H1 (cell line): Measurements from ENCODE around the gene FBLN2. TPM values are rescaled to one million over a fixed set of nuclear protein-coding genes. Genes with fewer than 3 reads are reported as not detected.
A peak's percentile ranks its signal among the peaks of the same experiment; 100 is the strongest.

Source experiments
- CTCF ChIA-PET: fragments of 300-600 bp; sonication (Branson Sonifier 250); formaldehyde crosslinking; loops from one replicate; lab custom pipeline; 2021; ENCODE audit not compliant: partially characterized antibody; lab: Charles Lee
- POLR2A ChIA-PET: fragments of 300-600 bp; sonication (Branson Sonifier 250); formaldehyde crosslinking; loops from one replicate; lab custom pipeline; 2021; ENCODE audit warnings: inconsistent platforms; ENCODE audit not compliant: partially characterized antibody; lab: Charles Lee
- DNase-seq, 2 experiments: peaks; one replicate each; pipeline versions ENCODE4 v3.0.0 to v3.0.0-alpha.2; 2010 to 2022; ENCODE audit warnings: low spot score in 2 of 2, low read depth in 1 of 2, mixed read lengths in 1 of 2
- FAIRE-seq: peaks from 2 replicates; lab custom pipeline; 2011; peaks lifted over from hg19 to GRCh38; lab: Jason Lieb, UNC
- H2AFZ ChIP-seq: 2 replicates; pipeline ENCODE4 v1.8.1; 2012; ENCODE audit warnings: low read length, inconsistent platforms
- H2AK5ac ChIP-seq: 2 replicates; pipeline ENCODE4 v1.6.1; 2013; ENCODE audit warnings: low read depth, low read length
- H2BK120ac ChIP-seq: replicated peaks from 2 replicates; pipeline ENCODE3; 2013; ENCODE audit warnings: low read depth, low read length, inconsistent platforms
- H2BK12ac ChIP-seq: 2 replicates; pipeline ENCODE4 v1.6.1; 2013; ENCODE audit warnings: low read depth, low read length
- H2BK15ac ChIP-seq: 2 replicates; pipeline ENCODE4 v1.6.1; 2013; ENCODE audit warnings: low read length
- H2BK20ac ChIP-seq: 2 replicates; pipeline ENCODE4 v1.6.1; 2013; ENCODE audit warnings: low read length
- H2BK5ac ChIP-seq: 2 replicates; pipeline ENCODE4 v1.6.1; 2013; ENCODE audit warnings: low read depth, low read length
- H3K14ac ChIP-seq: 2 replicates; pipeline ENCODE4 v1.6.1; 2013; ENCODE audit warnings: inconsistent platforms; ENCODE audit not compliant: insufficient read length
- H3K18ac ChIP-seq: 2 replicates; pipeline ENCODE4 v1.6.1; 2013; ENCODE audit warnings: low read length; ENCODE audit errors: extremely low read depth
- H3K23ac ChIP-seq: 2 replicates; pipeline ENCODE4 v1.6.1; 2013; ENCODE audit warnings: inconsistent platforms; ENCODE audit not compliant: insufficient read length
- H3K23me2 ChIP-seq: 2 replicates; pipeline ENCODE4 v1.6.1; 2013; ENCODE audit warnings: low read depth, low read length
- H3K27ac ChIP-seq: 2 replicates; pipeline ENCODE4 v1.6.1; 2011; ENCODE audit warnings: low read depth, low read length, inconsistent platforms
- H3K27me3 ChIP-seq, 4 experiments: replicated peaks in 1 of 4; 1 replicate in 1 of 4; 2 replicates in 3 of 4; pipeline versions ENCODE4 v1.6.1 to v1.8.1; 2011 to 2013; ENCODE audit warnings: low read length in 3 of 4, mild to moderate bottlenecking in 3 of 4, inconsistent platforms in 2 of 4, mixed read lengths in 2 of 4, moderate library complexity in 1 of 4; ENCODE audit not compliant: control insufficient read depth in 3 of 4, insufficient read depth in 3 of 4; ENCODE audit errors: extremely low read depth in 1 of 4
- H3K36me3 ChIP-seq, 4 experiments: 2 replicates each; pipeline versions ENCODE4 v1.6.1 to v1.8.1; 2011 to 2013; ENCODE audit warnings: mild to moderate bottlenecking in 4 of 4, low read length in 3 of 4, moderate library complexity in 2 of 4, control low read depth in 1 of 4, inconsistent platforms in 1 of 4; ENCODE audit not compliant: insufficient read depth in 4 of 4, control insufficient read depth in 2 of 4
- H3K4ac ChIP-seq: replicated peaks from 2 replicates; pipeline ENCODE3; 2013; ENCODE audit warnings: low read length, low read depth, mixed read lengths, inconsistent platforms; ENCODE audit not compliant: insufficient read length
- H3K4me1 ChIP-seq, 4 experiments: replicated peaks in 1 of 4; 1 replicate in 1 of 4; 2 replicates in 3 of 4; pipeline versions ENCODE4 v1.6.1 to v1.8.1; 2011 to 2013; ENCODE audit warnings: low read length in 3 of 4, inconsistent platforms in 2 of 4, mixed read lengths in 1 of 4; ENCODE audit not compliant: insufficient read depth in 4 of 4, control insufficient read depth in 3 of 4
- H3K4me2 ChIP-seq, 2 experiments: 2 replicates each; pipeline versions ENCODE4 v1.6.1 to v1.8.1; 2011 to 2013; ENCODE audit warnings: low read depth in 2 of 2, low read length in 2 of 2, control low read depth in 1 of 2, inconsistent platforms in 1 of 2, mild to moderate bottlenecking in 1 of 2; ENCODE audit not compliant: insufficient read depth in 1 of 2
- H3K4me3 ChIP-seq, 4 experiments: fragments of 200-600, 300-600 bp in 1 of 4; sonication (generic), shearing (Covaris generic), sonication (Bioruptor Twin) in 1 of 4; 2 replicates each; pipeline versions ENCODE4 v1.5.1 to v1.8.1; 2011 to 2016; ENCODE audit warnings: low read length in 4 of 4, low read depth in 3 of 4, control low read depth in 2 of 4, inconsistent platforms in 2 of 4, mild to moderate bottlenecking in 2 of 4, mixed read lengths in 1 of 4, moderate library complexity in 1 of 4; ENCODE audit not compliant: insufficient read depth in 2 of 4; ENCODE audit errors: extremely low read depth in 1 of 4
- H3K56ac ChIP-seq: replicated peaks from 2 replicates; pipeline ENCODE3; 2013; ENCODE audit warnings: low read depth, mild to moderate bottlenecking, mixed read lengths, low read length, inconsistent platforms; ENCODE audit not compliant: insufficient read length
- H3K79me1 ChIP-seq: 2 replicates; pipeline ENCODE4 v1.6.1; 2013; ENCODE audit warnings: low read depth, low read length, control low read depth
- H3K79me2 ChIP-seq, 2 experiments: 2 replicates each; pipeline versions ENCODE4 v1.6.1 to v1.8.1; 2012 to 2013; ENCODE audit warnings: low read length in 2 of 2, mild to moderate bottlenecking in 2 of 2, inconsistent platforms in 1 of 2; ENCODE audit not compliant: insufficient read depth in 2 of 2, control insufficient read depth in 1 of 2
- H3K9ac ChIP-seq, 4 experiments: replicated peaks in 1 of 4; 1 replicate in 1 of 4; 2 replicates in 3 of 4; pipeline versions ENCODE4 v1.6.1 to v1.8.1; 2011 to 2013; ENCODE audit warnings: low read depth in 3 of 4, low read length in 3 of 4, control low read depth in 2 of 4, mild to moderate bottlenecking in 2 of 4, moderate library complexity in 2 of 4, inconsistent platforms in 1 of 4; ENCODE audit errors: extremely low read depth in 1 of 4
- H3K9me3 ChIP-seq, 2 experiments: 2 replicates each; pipeline versions ENCODE4 v1.6.1 to v1.8.1; 2012 to 2013; ENCODE audit warnings: mild to moderate bottlenecking in 2 of 2, moderate library complexity in 2 of 2, control low read depth in 1 of 2, inconsistent platforms in 1 of 2, low read depth in 1 of 2, low read length in 1 of 2, mixed read lengths in 1 of 2; ENCODE audit not compliant: insufficient read depth in 2 of 2
- H4K20me1 ChIP-seq, 2 experiments: replicated peaks in 1 of 2; 2 replicates each; pipeline versions ENCODE3 to v1.8.1; 2011 to 2013; ENCODE audit warnings: inconsistent platforms in 2 of 2, low read length in 2 of 2, mild to moderate bottlenecking in 1 of 2; ENCODE audit not compliant: insufficient read depth in 2 of 2, control insufficient read depth in 1 of 2
- H4K5ac ChIP-seq: 2 replicates; pipeline ENCODE4 v1.6.1; 2013; ENCODE audit warnings: low read length, low read depth, mixed read lengths, inconsistent platforms; ENCODE audit not compliant: insufficient read length
- H4K8ac ChIP-seq: 2 replicates; pipeline ENCODE4 v1.8.0; 2013; ENCODE audit warnings: mild to moderate bottlenecking, moderate library complexity, low read length, inconsistent platforms; ENCODE audit not compliant: insufficient read depth; ENCODE audit errors: extremely low read depth
- H4K91ac ChIP-seq: replicated peaks from 2 replicates; pipeline ENCODE3; 2013; ENCODE audit warnings: low read length, mixed read lengths, inconsistent platforms; ENCODE audit not compliant: insufficient read length
- ATF2 ChIP-seq: IDR thresholded peaks from 2 replicates; pipeline ENCODE4 v1.6.1; 2012; ENCODE audit warnings: low read length, inconsistent platforms
- CREB1 ChIP-seq: IDR thresholded peaks from 2 replicates; pipeline ENCODE4 v1.6.1; 2012; ENCODE audit warnings: inconsistent platforms
- CTCF ChIP-seq, 3 experiments: IDR thresholded peaks; 1 replicate in 2 of 3; 2 replicates in 1 of 3; pipeline versions ENCODE4 v1.5.1 to v1.6.1; 2011; ENCODE audit warnings: low read length in 3 of 3, mild to moderate bottlenecking in 3 of 3, inconsistent platforms in 2 of 3, low read depth in 1 of 3, moderate library complexity in 1 of 3; ENCODE audit not compliant: insufficient read depth in 1 of 3; ENCODE audit errors: control extremely low read depth in 1 of 3
- HDAC6 ChIP-seq: IDR thresholded peaks from one replicate; pipeline ENCODE4 v1.7.1; 2012; ENCODE audit warnings: low read depth, mild to moderate bottlenecking, inconsistent platforms, low read length, moderate library complexity
- SAP30 ChIP-seq: fragments of 300-600 bp; sonication (generic); IDR thresholded peaks from 2 replicates; pipeline ENCODE4 v1.7.1; 2012; ENCODE audit warnings: low read length, moderate library complexity, mild to moderate bottlenecking, inconsistent platforms; ENCODE audit not compliant: insufficient read depth, insufficient replicate concordance
- SP2 ChIP-seq: IDR thresholded peaks from 2 replicates; pipeline ENCODE4 v1.6.1; 2012; ENCODE audit warnings: mild to moderate bottlenecking, low read length, inconsistent platforms
- SRF ChIP-seq: IDR thresholded peaks from 2 replicates; pipeline ENCODE4 v1.6.1; 2011; ENCODE audit warnings: mild to moderate bottlenecking, low read depth, low read length, moderate library complexity
- TAF7 ChIP-seq: optimal IDR thresholded peaks from 2 replicates; pipeline ENCODE3; 2011; ENCODE audit warnings: low read depth, mild to moderate bottlenecking, inconsistent platforms, low read length, moderate library complexity, borderline replicate concordance
- ZNF274 ChIP-seq: IDR thresholded peaks from 2 replicates; pipeline ENCODE4 v1.7.0; 2012; ENCODE audit warnings: low read length, borderline replicate concordance; ENCODE audit errors: extremely low read depth
- WGBS, 2 experiments: shearing (Covaris generic) in 1 of 2; methylation state at CpG; one replicate each; pipeline versions ENCODE4 v1.1.6 to v1.1.7; 2013 to 2015; ENCODE audit warnings: low lambda C conversion rate in 2 of 2, mixed read lengths in 2 of 2, inconsistent platforms in 1 of 2, low coverage in 1 of 2, missing lambda C conversion rate in 1 of 2; ENCODE audit not compliant: insufficient replicate concordance in 2 of 2, insufficient coverage in 1 of 2, insufficient read length in 1 of 2; ENCODE audit errors: extremely low coverage in 1 of 2, missing lambda C conversion rate in 1 of 2; 5-methylcytosine and 5-hydroxymethylcytosine counted together
- polyA plus RNA-seq, 7 experiments: library from polyadenylated mRNA; depleted of rRNA in 3 of 7; stranded (reverse) in 5 of 7; unstranded in 2 of 7; fragments of >200 nt in 5 of 7; fragments of 200-250 nt in 2 of 7; gene quantifications; 1 replicate in 5 of 7; 2 replicates in 1 of 7; 4 replicates in 1 of 7; pipeline versions ENCODE4 v1.2.1 to v1.2.3, GENCODE V29; 2011 to 2013; ENCODE audit warnings: missing spikeins in 2 of 7, mixed read lengths in 2 of 7
- total RNA-seq: library from RNA; stranded (reverse); fragmentation: NEBNext Ultra II Directional; extraction: Animal tissue kit (Norgen Biotek cat#: 25700); gene quantifications from 2 replicates; pipeline ENCODE4 v1.2.1, GENCODE V29; 2021

The FBLN2 gene
- total and polyA plus RNA-seq, 2 of the 8 experiments (the other 6 are each of a cell fraction or from before 2014, with no cell fraction given): 17.4 to 24.2 TPM

GRCh38 chr3:13539671-13540070 is 9.3 kb upstream of the FBLN2 start:
- Histone ChIP-seq H3K4ac (no peak overlapping the region), H3K9ac (no peak overlapping the region), H4K20me1 (no peaks in the 10 kb centered on the region), H4K8ac (no peak overlapping the region), H2BK12ac (0 out of 2 replicates have a peak overlapping the region, but pooled peaks have one; percentile 29), H4K91ac (no peak overlapping the region), H3K79me1 (no peaks in the 10 kb centered on the region), H2AFZ (no peak overlapping the region), H3K9me3 (no peaks in the 10 kb centered on the region), H2BK120ac (no peak overlapping the region), H3K4me3 (no peak overlapping the region), H2BK15ac (no peak overlapping the region), H2BK20ac (no peak overlapping the region), H3K27ac (no peak overlapping the region), H3K23me2 (no peaks in the 10 kb centered on the region), H3K56ac (no peak overlapping the region), H4K5ac (no peak overlapping the region), H3K36me3 (no peaks in the 10 kb centered on the region), H2AK5ac (no peak overlapping the region), H3K4me2 (no peak overlapping the region), H3K79me2 (no peaks in the 10 kb centered on the region), H3K23ac (no peak overlapping the region), H3K14ac (no peak overlapping the region), H3K27me3 (no peaks in the 10 kb centered on the region; a peak in 1 of 7 replicates), H2BK5ac (no peak overlapping the region), H3K18ac (no peak overlapping the region), H3K4me1 (peaks cover 0 to 5% (median 2%) of the 10 kb centered on the region in 4 experiments; a peak in 2 of 7 replicates)
- no peak for FAIRE-seq
- ChIA-PET CTCF (interaction anchor here (0.8 to 51.2 kb wide), 18 partner anchors 8 to 324 kb away, joined by 3 to 856 read pairs (median 4); no protein-coding TSS in a partner anchor), POLR2A (interaction anchor here (1.3 to 2.2 kb wide), 2 partner anchors 9 to 105 kb away, joined by 3 to 7 read pairs; partner anchors contain the start of gene FBLN2)
- no peak for DNase-seq
- 84% methylated on average over 8 of the region's 8 CpGs; no CpG with 5 or more reads in 1 of the 2 experiments for WGBS, 2 experiments
- no peak for TF ChIP-seq TAF7
- no peak for TF ChIP-seq ATF2
- no peak for TF ChIP-seq CTCF (IDR thresholded peaks at IDR 0.05; ENCODE audit: control extremely low read depth in 1 of 3, insufficient read depth in 1 of 3, low read depth in 1 of 3, low read length in 3 of 3)
- TF ChIP-seq CREB1: no peak
- TF ChIP-seq SRF: no peak
- no peak for TF ChIP-seq HDAC6
- TF ChIP-seq SAP30: no peak
- no peak for TF ChIP-seq ZNF274
- no peak for TF ChIP-seq SP2
